IMR-90 (cell line): ENCODE data around the gene MAP3K1. TPM values are rescaled to one million over a fixed set of nuclear protein-coding genes. Genes with fewer than 3 reads are reported as not detected.

Experiments used
- ATAC-seq: fragments of 200-7000 bp; cut with Tn5 transposase; 2 replicates; pipeline ENCODE4 v1.9.1; 2020; ENCODE audit warnings: low read depth, mild to moderate bottlenecking, moderate library complexity
- BruUV-seq: library from RNA; stranded (reverse); fragments of 400-500 nt; replicated peaks from 2 replicates; lab custom pipeline; 2021; lab: Mats Ljungman, UMichigan
- CTCF ChIA-PET: fragments of 300-600 bp; formaldehyde crosslinking; extraction: SDS; loops from one replicate; lab custom pipeline; 2021; ENCODE audit warnings: antibody characterized with exemption; lab: Yijun Ruan, JAX
- POLR2A ChIA-PET: fragments of 300-600 bp; sonication (Branson Sonifier 250); formaldehyde crosslinking; loops from one replicate; lab custom pipeline; 2022; ENCODE audit warnings: antibody characterized with exemption; ENCODE audit not compliant: unreplicated experiment; lab: Charles Lee
- DNase-seq: peaks from one replicate; pipeline ENCODE4 v3.0.0; 2013
- H2AFZ ChIP-seq: replicated peaks from 2 replicates; pipeline ENCODE3; 2013; ENCODE audit warnings: low read length, mild to moderate bottlenecking; ENCODE audit not compliant: poor library complexity
- H2AK5ac ChIP-seq: 2 replicates; pipeline ENCODE4 v1.6.1; 2013; ENCODE audit warnings: low read depth, low read length, inconsistent platforms
- H2AK9ac ChIP-seq: replicated peaks from 2 replicates; pipeline ENCODE3; 2013; ENCODE audit warnings: mild to moderate bottlenecking, low read depth, low read length, moderate library complexity; ENCODE audit not compliant: poor library complexity
- H2BK120ac ChIP-seq: 2 replicates; pipeline ENCODE4 v1.6.1; 2013; ENCODE audit warnings: low read depth, low read length, inconsistent platforms
- H2BK15ac ChIP-seq: 3 replicates; pipeline ENCODE4 v1.6.1; 2013; ENCODE audit warnings: low read depth, low read length, inconsistent platforms
- H2BK20ac ChIP-seq: 2 replicates; pipeline ENCODE4 v1.6.1; 2013; ENCODE audit warnings: low read depth, mild to moderate bottlenecking, inconsistent platforms, low read length, moderate library complexity
- H2BK5ac ChIP-seq: 2 replicates; pipeline ENCODE4 v1.6.1; 2013; ENCODE audit warnings: mild to moderate bottlenecking, low read depth, low read length, inconsistent platforms; ENCODE audit not compliant: poor library complexity, severe bottlenecking
- H3K14ac ChIP-seq: replicated peaks from 2 replicates; pipeline ENCODE4 v1.6.1; 2013; ENCODE audit warnings: low read depth, low read length, inconsistent platforms
- H3K18ac ChIP-seq: 2 replicates; pipeline ENCODE4 v1.6.1; 2013; ENCODE audit warnings: low read depth, low read length, control low read depth
- H3K23ac ChIP-seq: 2 replicates; pipeline ENCODE4 v1.6.1; 2013; ENCODE audit warnings: low read depth, low read length, inconsistent platforms
- H3K27ac ChIP-seq: 2 replicates; pipeline ENCODE4 v1.5.1; 2013; ENCODE audit warnings: mild to moderate bottlenecking, control low read depth, low read length; ENCODE audit not compliant: insufficient read depth
- H3K27me3 ChIP-seq: 2 replicates; pipeline ENCODE4 v1.6.1; 2013; ENCODE audit warnings: low read length; ENCODE audit not compliant: control insufficient read depth, insufficient read depth
- H3K36me3 ChIP-seq: 2 replicates; pipeline ENCODE4 v1.6.1; 2013; ENCODE audit warnings: low read length, mixed read lengths; ENCODE audit not compliant: control insufficient read depth, insufficient read depth
- H3K4ac ChIP-seq: 2 replicates; pipeline ENCODE4 v1.6.1; 2013; ENCODE audit warnings: low read depth, low read length, inconsistent platforms
- H3K4me1 ChIP-seq: 2 replicates; pipeline ENCODE4 v1.6.1; 2013; ENCODE audit warnings: low read length, mixed read lengths; ENCODE audit not compliant: control insufficient read depth, insufficient read depth
- H3K4me2 ChIP-seq: 2 replicates; pipeline ENCODE4 v1.6.1; 2013; ENCODE audit warnings: low read depth, mild to moderate bottlenecking, control low read depth, low read length, moderate library complexity
- H3K4me3 ChIP-seq: 2 replicates; pipeline ENCODE4 v1.5.1; 2013; ENCODE audit warnings: low read depth, mild to moderate bottlenecking, control low read depth, low read length, moderate library complexity; ENCODE audit not compliant: insufficient read depth
- H3K56ac ChIP-seq: 2 replicates; pipeline ENCODE4 v1.6.1; 2013; ENCODE audit warnings: low read length, inconsistent platforms; ENCODE audit not compliant: insufficient read depth; ENCODE audit errors: extremely low read depth
- H3K79me1 ChIP-seq, 2 experiments: 2 replicates each; pipeline ENCODE4 v1.6.1; 2013; ENCODE audit warnings: low read length in 2 of 2, inconsistent platforms in 1 of 2, low read depth in 1 of 2
- H3K9ac ChIP-seq: 2 replicates; pipeline ENCODE4 v1.6.1; 2013; ENCODE audit warnings: low read depth, low read length, control low read depth
- H3K9me1 ChIP-seq: 2 replicates; pipeline ENCODE4 v1.6.1; 2013; ENCODE audit warnings: low read length, inconsistent platforms; ENCODE audit not compliant: insufficient read depth
- H3K9me3 ChIP-seq: 2 replicates; pipeline ENCODE4 v1.6.1; 2013; ENCODE audit warnings: low read length; ENCODE audit not compliant: control insufficient read depth, insufficient read depth
- H4K20me1 ChIP-seq: 2 replicates; pipeline ENCODE4 v1.6.1; 2013; ENCODE audit warnings: low read length, inconsistent platforms; ENCODE audit not compliant: insufficient read depth
- H4K5ac ChIP-seq: 2 replicates; pipeline ENCODE4 v1.6.1; 2013; ENCODE audit warnings: mild to moderate bottlenecking, low read depth, low read length, control low read depth
- H4K8ac ChIP-seq, 2 experiments: 2 replicates each; pipeline ENCODE4 v1.6.1; 2013; ENCODE audit warnings: low read depth in 2 of 2, low read length in 2 of 2, control low read depth in 1 of 2, inconsistent platforms in 1 of 2
- H4K91ac ChIP-seq: 2 replicates; pipeline ENCODE4 v1.6.1; 2013; ENCODE audit warnings: low read depth, low read length, inconsistent platforms; ENCODE audit not compliant: insufficient read depth
- CHD1 ChIP-seq: IDR thresholded peaks from 2 replicates; pipeline ENCODE4 v1.6.1; 2012; ENCODE audit warnings: low read depth, low read length, improper control_type of control experiment
- CTCF ChIP-seq: conservative IDR thresholded peaks from 2 replicates; pipeline ENCODE4 v1.5.1; 2012; ENCODE audit warnings: mild to moderate bottlenecking, low read depth, low read length, improper control_type of control experiment
- MAFK ChIP-seq: IDR thresholded peaks from 2 replicates; pipeline ENCODE4 v1.6.1; 2012; ENCODE audit warnings: low read depth, low read length, improper control_type of control experiment
- NFE2L2 ChIP-seq: fragments of 150-350 bp; IDR thresholded peaks from 2 replicates; pipeline ENCODE4 v1.6.1; 2016; ENCODE audit warnings: low read depth, mild to moderate bottlenecking, low read length
- WGBS, 2 experiments: methylation state at CpG; one replicate each; pipeline versions ENCODE4 v1.1.5 to v1.1.7; 2013; ENCODE audit warnings: missing lambda C conversion rate in 2 of 2; ENCODE audit not compliant: insufficient read length in 1 of 2; ENCODE audit errors: extremely low coverage in 2 of 2; 5-methylcytosine and 5-hydroxymethylcytosine counted together
- dilution Hi-C: fragments of 300-500 bp; cut with HindIII; formaldehyde crosslinking; loops from one replicate; pipeline ENCODE4 v1.14.3; 2018; ENCODE audit warnings: low sequenced_read_pairs; ENCODE audit not compliant: unreplicated experiment
- in situ Hi-C: fragments of 300-500 bp; cut with MboI; formaldehyde crosslinking; loops from 3 replicates; pipeline ENCODE4 v1.14.3; 2019; ENCODE audit warnings: low sequenced_read_pairs, inconsistent platforms, mixed read lengths
- intact Hi-C: fragments of 100-400 bp; cut with micrococcal nuclease; formaldehyde crosslinking; loops from 2 replicates; pipeline ENCODE4 v1.10.0; 2022
- polyA plus RNA-seq, 3 experiments: library from polyadenylated mRNA; depleted of rRNA; stranded (reverse); fragments of >200 nt; gene quantifications; 2 replicates each; pipeline ENCODE4 v1.2.3, GENCODE V29; 2012; ENCODE audit warnings: low replicate concordance in 1 of 3
- total RNA-seq: library from RNA; depleted of rRNA; stranded (reverse); fragments of >200 nt; gene quantifications from 2 replicates; pipeline ENCODE4 v1.2.3, GENCODE V29; 2012

The MAP3K1 gene
- total and polyA plus RNA-seq, 2 of the 4 experiments (the other 2 are of a cell fraction): 3.8 to 18.8 TPM

DNA sequence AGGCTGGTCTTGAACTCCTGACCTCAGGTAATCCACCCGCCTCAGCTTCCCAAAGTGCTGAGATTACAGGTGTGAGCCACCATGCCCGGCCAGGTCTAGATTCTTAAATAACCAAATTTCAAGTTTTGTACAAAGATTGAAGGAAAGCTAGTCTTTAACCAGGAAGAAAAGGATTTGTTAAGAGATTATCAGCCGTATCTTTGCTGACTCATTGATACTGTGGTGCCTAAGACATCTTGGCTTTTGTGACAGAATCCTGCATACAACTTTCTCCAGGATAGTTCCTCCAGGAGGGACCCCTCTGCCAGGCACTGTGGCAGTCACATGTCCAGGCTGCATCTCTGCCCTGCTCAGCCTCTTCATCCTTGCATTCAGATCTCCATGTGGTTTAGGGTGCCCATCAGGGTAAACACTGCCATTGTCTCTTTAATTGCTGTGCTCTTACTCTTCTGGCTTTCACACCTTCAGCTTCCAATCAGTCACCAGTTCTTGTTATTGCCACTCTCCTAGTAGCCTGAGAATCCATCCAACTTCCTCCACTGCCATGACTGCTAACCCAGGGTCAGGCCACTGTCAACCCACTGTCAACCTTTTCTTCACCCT, 10.0 kb downstream of the MAP3K1 start:
- Histone ChIP-seq H2BK15ac (no peak overlapping the region), H3K9me1 (peaks cover 26% of the 10 kb centered on the region), H4K8ac (peak overlapping the region in 1 of 2 experiments; percentile 20; a peak in 1 of 4 replicates), H3K56ac (no peak overlapping the region), H3K14ac (0 out of 2 replicates have a peak overlapping the region, but pooled peaks have one; percentile 24), H3K79me1 (peaks cover 30 to 77% of the 10 kb centered on the region in 2 experiments), H3K9me3 (no peaks in the 10 kb centered on the region), H2BK5ac (no peak overlapping the region), H3K9ac (no peak overlapping the region), H2AK9ac (no peak overlapping the region), H3K23ac (peak overlapping the region; percentile 68; the same call in 1 of the 2 replicates), H3K27ac (no peak overlapping the region), H4K5ac (no peak overlapping the region), H3K4me2 (no peak overlapping the region), H3K27me3 (no peaks in the 10 kb centered on the region), H2AK5ac (peak overlapping the region; percentile 11; the same call in 1 of the 2 replicates), H3K18ac (no peak overlapping the region), H3K4ac (peak overlapping the region; percentile 0; the same call in 1 of the 2 replicates), H4K91ac (no peak overlapping the region), H3K4me1 (peaks cover 24% of the 10 kb centered on the region), H2BK120ac (no peak overlapping the region), H2BK20ac (no peak overlapping the region), H3K36me3 (peaks cover 3% of the 10 kb centered on the region; the same call in 1 of the 2 replicates), H4K20me1 (peaks cover 69% of the 10 kb centered on the region), H2AFZ (peak overlapping the region; percentile 34), H3K4me3 (no peak overlapping the region)
- WGBS, 2 experiments: no CpG with 5 or more reads among the region's 3 CpGs
- in situ Hi-C loops (no loop called here), dilution Hi-C loops (no loop called here), intact Hi-C loops (no loop called here)
- DNase-seq (no peak), ATAC-seq (no peak)
- no TSS peak for BruUV-seq
- ChIA-PET CTCF (interaction anchor here (0.6 kb wide), 1 partner anchor 129 kb away, joined by 3 read pairs; no protein-coding TSS in a partner anchor), POLR2A (no interaction called here)
- TF ChIP-seq MAFK (0 out of 2 replicates have a peak, but pooled peaks have one; percentile 36), CHD1 (no peak), CTCF (no peak), NFE2L2 (no peak)
